ENCODE results near the gene FSTL1.

Gene FSTL1

DNA sequence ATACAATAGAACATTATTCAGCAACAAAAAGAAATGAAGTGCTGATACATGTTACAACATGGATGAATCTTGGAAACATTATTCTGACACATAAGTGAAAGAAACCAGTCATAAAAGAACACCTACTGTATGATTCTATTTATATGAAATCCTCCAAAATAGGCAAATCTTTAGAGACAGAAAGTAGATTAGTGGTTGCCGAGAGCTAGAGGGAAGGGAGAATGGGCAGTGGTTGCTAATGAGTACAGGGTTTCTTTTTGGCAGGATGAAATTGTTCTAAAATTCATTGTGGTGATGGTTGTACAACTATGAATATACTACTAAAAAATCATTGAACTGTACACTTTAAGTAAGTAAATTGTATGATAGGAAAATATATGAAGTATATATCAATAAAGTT is 95.3 kb downstream of the FSTL1 start:
- no peak for DNase-seq (ENCODE audit: low read depth)

DNA sequence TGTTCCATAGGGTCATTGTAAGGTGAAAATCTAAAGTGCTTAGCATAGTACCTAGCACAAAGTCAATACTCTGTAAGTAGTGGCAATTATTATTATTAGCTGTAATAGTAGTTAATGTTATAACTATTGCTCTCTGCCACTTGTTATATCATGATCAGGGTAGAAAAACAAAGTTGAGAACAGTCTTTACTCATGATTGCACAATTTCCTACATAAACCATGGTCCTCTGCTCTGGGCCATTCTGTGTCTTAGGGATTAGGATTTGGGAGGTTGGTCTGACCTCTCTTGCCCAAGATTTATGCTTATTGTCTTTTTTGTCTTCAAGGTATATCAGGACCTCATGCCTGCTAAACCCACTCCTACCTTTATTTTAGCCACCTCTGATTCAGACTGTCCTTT is 97.3 kb downstream of the FSTL1 start:
- DNase-seq (ENCODE audit: low read depth): no peak

DNA sequence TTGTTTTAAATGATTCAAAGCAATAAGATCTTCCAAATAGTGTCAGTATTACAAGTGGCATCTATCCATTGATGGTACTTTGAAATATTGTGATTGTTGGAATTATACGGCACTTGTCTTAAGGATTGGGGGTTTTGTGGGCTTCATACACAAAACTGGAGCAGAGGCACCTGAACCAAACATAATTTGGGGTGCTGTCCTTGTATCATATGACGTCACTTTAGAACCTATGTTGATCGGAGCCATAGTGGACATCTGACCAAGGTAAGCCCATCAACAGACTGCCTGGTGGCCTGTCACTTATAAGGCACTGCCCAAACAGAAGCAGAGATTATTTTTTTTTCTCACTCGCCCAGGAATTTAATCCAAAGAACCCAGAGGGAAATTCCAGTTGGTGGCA is 98.8 kb downstream of the FSTL1 start:
- DNase-seq (ENCODE audit: low read depth): no peak

DNA sequence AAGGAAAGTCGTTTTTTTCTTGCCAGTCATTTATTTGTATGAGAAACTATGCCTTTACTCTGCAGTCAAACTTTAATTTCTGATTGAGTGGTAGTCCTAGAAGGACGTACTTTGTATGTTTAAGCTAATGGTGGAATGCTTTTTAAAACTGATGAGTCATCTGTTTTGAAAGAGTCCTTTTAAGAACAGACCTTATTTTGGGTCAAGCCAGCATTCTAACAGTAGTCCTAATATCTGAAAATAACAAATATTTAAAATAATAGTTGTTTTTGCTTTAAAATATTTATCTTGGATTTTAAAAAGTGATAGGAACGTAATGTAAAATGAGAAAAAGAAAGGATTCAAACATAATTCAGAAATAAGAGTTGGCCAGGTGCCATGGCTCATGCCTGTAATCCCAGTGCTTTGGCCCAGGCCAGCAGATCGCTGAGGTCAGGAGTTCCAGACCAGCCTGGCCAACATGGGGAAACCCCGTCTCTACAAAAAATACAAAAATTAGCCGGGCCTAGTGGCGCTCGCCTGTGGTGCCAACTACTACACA is 100.3 kb downstream of the FSTL1 start:
- no peak for DNase-seq (ENCODE audit: low read depth)

DNA sequence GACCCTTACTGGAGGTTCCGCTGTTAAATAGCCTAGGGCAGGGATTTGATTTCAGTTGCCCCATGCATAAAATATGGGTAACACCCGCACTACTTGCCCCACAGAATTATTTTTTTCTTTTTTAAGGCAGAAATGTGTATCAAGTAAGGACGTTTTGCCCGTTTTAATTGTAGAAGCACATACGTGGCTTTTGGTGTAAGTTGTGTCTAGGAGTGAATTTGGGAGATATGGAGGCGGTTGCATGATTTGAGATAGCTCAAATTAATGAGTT is 101.0 kb downstream of the FSTL1 start:
- DNase-seq (ENCODE audit: low read depth): no peak

DNA sequence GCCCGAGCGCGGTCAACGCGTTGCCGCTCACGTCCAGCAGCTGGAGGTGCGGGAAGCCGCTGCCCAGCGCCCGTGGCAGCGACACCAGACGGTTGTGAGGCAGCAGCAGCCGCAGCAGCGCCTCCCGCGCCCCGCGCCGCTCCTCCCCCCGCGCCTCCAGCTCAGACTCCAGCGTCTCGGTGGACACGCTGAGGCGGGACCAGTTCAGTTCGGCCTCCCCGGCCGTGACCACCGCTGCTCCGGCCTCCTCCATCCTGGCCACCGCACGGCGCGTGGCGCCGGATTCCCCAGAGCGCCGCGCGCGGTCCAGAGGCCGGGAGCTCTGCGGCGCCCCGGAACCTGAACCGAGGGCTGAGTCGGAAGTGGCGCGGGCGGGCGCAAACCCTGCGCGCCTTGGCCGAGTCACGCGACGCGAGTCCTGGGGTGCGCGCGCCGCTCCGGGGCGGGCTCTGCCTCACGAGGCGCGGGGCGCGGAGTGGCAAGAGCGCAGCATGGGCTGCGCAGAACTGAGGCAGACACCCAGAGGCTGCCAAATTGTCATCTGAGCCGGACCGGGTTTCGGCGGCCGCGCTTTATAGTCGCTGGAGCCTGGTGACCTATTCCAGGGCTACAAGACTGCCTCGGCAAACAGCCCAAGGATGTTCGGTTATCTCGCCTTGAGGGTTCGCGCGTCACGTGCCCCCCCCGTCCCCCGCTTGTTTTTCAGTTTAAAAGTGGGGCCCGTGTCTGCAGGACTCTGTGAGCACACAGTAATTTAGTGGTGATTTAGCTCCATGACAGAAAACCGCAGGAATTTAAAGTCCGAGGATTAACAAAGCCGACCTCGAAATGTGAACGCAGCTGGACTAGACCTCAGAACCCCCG is 101.6 kb downstream of the FSTL1 start, which contains the start of gene LRRC58:
Gene LRRC58, minus strand, starts transcription at position 364 of the 864 bp plus-strand sequence. Its CDS starts 111 bp downstream, at position 253.
- no peak for DNase-seq (ENCODE audit: low read depth)

DNA sequence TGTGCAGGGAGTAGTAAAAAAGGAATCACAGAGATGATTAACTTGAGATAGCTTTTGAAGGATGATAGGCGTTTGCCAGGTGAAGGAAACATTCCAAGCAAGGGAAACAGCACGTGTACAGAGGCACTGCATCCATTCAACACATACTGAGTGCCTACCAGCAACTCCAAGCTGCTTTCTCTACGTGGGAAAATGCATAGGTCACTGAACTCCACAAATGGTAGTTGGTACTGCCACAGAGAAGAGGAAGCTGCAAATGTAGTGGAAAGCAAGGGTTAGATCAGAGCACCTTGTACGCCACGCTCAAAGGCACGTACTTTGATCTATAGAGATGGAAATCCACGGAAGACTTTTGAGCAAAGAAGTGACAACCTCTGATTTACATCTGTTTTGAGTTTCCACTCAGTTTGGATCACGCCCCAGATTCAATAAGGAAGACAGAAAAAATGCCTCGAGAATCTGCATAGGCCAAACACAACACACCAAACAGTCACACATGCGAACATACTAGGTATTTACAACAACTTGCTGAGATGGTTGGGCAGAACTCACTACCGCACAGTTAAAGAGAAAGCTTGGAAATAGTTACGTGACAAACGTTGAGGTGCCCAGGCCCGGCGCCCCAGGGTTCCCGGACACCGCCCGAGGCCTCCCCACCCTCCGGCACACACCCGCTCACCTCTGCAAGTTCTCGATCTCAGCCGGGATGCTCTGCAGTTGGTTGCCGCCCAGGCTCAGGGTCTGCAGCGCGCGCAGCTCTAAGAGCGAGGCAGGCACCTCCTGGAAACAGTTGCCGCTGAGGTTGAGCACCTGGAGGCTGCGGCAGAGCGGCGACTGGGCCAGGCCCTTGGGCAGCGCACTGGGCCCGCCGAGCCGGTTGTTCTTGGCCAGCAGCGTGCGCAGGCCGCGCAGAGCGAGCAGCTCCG is 102.5 kb downstream of the FSTL1 start:
- DNase-seq (ENCODE audit: low read depth): no peak

DNA sequence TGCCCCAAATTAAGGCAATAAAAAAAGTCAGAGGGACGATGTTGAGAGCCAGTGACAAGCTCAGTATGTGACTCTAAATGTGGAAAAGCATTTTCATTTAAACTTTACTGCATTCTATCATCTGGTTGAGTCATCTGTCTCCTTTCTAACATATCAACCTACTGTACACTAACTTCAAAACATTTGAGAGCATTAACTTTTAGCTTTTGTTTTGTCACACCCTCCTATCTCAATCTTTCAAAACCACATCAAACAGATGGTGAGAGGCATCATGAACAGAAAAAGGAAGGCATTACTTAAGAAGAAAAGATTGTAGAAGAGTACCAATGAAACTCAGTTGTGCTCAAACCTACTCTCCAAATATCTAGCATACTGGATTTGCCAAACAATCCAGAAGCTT is 106.4 kb downstream of the FSTL1 start:
- no peak for DNase-seq (ENCODE audit: low read depth)

All from non-pigmented ciliary epithelial cell (primary cell).